NCI-H345 (cell line): Measurements from ENCODE around the gene C6orf62.
"Not testable (repeated sequence)": the region's sequence is repeated elsewhere in the genome, so short reads cannot be mapped to it uniquely, and the experiment has no call there.

ENCODE experiments used
- DNase-seq: peaks from one replicate; lab custom pipeline; 2025; lab: John Stamatoyannopoulos, UW

The C6orf62 gene

GRCh38 chr6:24668066-24668996 lies 50.6 kb downstream of the C6orf62 start:
- DNase-seq: not testable (repeated sequence)

DNA sequence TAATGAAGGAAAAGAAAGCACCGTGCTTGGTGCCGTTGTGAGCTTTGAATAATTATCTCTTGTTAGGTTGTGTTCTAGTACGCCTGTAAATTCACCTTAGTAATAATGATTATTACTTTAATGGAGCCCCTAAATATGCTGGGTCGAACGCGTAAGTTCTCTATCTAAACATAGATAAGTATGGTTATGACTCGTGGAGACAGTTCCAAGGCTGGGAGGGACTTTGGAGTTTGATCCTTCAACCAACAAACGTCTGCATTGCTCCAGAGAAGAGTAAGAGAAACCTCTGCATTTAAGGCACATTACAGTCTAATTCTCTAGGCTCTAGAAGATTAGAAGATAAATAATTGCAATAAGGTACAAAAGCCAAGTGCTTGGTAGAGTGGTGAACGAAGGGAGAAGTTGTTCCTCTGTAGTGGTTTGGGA lies 51.6 kb downstream of the C6orf62 start:
- DNase-seq: no peak

DNA sequence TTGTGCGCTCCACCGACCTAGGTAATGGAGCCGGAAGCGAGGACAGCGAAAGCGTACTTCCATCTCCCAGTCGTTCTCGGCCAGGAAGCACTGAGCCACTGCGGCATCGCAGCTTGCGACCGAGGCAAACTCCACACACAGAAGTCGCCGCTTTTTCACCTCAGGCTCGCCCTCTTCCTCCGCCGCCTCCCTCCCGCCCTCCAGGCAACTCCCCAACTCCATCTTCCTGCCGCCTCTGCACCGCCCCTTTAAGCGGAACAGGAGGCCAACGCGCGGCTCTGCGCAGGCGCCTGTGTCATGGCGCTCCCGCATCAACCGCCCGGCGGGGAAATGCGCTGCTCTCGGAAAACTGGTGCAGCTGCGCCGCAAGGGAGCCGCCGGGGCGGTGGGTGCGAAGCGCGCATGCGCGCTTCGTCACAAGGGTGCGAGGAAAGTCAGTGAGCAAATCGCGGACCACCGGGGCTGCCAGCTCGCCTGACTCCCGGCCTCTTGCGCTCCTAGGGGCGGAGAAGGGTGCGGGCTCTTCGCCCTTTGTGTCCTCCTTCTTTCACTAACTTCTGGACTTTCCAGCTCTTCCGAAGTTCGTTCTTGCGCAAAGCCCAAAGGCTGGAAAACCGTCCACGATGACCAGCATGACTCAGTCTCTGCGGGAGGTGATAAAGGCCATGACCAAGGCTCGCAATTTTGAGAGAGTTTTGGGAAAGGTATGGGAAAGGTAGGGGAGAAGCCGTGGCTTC lies 52.1 kb downstream of the C6orf62 start, which contains the start of the genes ACOT13 and TDP2:
Gene ACOT13 (plus strand): TSS at position 437 of the 737 bp plus-strand sequence. CDS start 187 bp downstream, at position 624.
Gene TDP2 (minus strand): TSS at position 259 of the 737 bp plus-strand sequence. CDS start 37 bp downstream, at position 222.
- peak; percentile 97 for DNase-seq

DNA sequence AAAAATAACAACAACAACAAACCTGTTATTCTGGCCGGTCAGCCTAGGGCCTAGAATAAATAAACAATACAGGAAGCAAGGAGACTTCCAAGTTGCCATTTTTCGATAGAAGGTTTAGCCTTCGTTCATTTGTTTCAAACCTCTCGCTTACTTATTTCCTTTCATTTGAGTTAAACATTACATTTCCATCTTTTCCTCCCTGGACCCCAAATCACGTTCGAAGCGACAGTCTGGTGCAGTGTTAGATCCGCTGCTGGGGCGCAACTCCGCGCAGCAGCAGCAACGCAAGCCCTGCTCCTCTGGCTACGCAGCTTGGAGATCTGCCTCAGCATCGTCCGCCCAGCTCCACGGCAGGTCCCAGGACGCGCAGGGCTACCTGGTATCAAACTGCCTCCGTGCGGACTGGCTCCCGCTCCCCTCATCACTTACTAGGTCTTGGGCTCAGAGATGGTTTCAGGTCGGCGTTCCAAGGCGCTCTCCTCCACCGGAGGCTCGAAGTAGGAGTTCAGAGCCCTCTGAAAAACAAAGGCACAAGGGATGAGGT lies 52.8 kb downstream of the C6orf62 start:
- peak; percentile 55 for DNase-seq

- DNase-seq: no peak
Observed at GRCh38 chr6:24664046-24664987, 54.6 kb downstream of the C6orf62 start.

GRCh38 chr6:24663189-24663588 lies 55.8 kb downstream of the C6orf62 start:
- DNase-seq: no peak

GRCh38 chr6:24662236-24662635 lies 56.7 kb downstream of the C6orf62 start:
- DNase-seq: no peak

GRCh38 chr6:24661759-24662158 lies 57.2 kb downstream of the C6orf62 start:
- not testable (repeated sequence) for DNase-seq

GRCh38 chr6:24660105-24660504 lies 58.8 kb downstream of the C6orf62 start:
- DNase-seq: no peak

DNA sequence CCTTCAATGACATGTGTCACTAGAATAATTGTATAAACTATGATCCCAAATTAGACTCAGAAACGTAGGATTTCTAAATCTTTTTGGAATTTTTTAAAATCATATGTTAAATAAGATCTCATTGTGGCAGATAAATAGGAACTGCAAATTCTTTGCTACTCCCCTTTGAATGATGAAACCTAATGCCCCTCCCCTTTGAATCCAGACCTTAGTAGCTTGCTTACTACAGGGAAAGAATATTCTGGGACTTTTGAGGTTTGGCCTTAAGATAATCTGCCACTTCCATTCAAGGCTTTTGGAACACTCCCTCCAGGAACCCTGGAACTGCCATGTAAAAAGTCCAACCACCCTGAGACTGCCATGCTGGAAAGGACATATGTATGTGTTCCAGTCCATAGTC lies 59.4 kb downstream of the C6orf62 start:
- DNase-seq: no peak

- DNase-seq: no peak
Observed at GRCh38 chr6:24658573-24659560, 60.1 kb downstream of the C6orf62 start.

DNA sequence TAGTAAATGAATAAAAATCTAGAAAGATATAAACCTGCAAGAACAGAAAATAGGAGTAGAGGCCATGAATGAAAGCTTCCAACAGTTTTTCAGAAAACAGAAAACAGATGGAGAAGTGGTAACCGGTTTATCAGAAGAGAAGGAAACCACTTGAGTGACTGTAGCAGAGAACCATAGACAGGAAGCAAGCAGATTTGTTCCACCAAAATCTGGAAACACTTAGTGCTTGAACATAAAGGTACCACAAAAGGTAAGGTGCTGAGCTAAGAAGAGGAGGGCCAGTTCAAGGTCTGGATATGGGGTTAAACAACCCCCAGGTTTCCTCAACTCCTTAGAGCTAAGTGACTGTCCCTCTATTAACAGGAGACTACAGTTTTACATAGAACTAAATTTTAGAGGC lies 63.7 kb downstream of the C6orf62 start:
- no peak for DNase-seq
